SU-DHL-6 (cell line): ENCODE results near the gene OR52E6.

ENCODE experiments used
- H2AFZ ChIP-seq: fragments of 200-600 bp; sonication (generic); 2 replicates; pipeline ENCODE4 v1.6.1; 2014; ENCODE audit warnings: low read depth, mild to moderate bottlenecking, moderate library complexity, mixed read lengths, antibody characterized with exemption, low read length; ENCODE audit not compliant: severe bottlenecking
- H3F3A ChIP-seq: fragments of 200-600 bp; shearing (Covaris generic); 2 replicates; pipeline ENCODE4 v1.6.0; 2016; ENCODE audit warnings: antibody characterized with exemption, mild to moderate bottlenecking; ENCODE audit not compliant: insufficient read depth
- H3K27ac ChIP-seq: fragments of 200-600 bp; sonication (generic); 2 replicates; pipeline ENCODE4 v1.5.1; 2016; ENCODE audit warnings: low read depth, mild to moderate bottlenecking, low read length, moderate library complexity, mixed read lengths
- H3K27me3 ChIP-seq: fragments of 200-600 bp; sonication (generic), shearing (Covaris generic); 2 replicates; pipeline ENCODE4 v1.6.0; 2014; ENCODE audit warnings: mild to moderate bottlenecking, low read length
- H3K36me3 ChIP-seq: fragments of 200-600 bp; sonication (generic); 2 replicates; pipeline ENCODE4 v1.6.1; 2014; ENCODE audit warnings: mild to moderate bottlenecking, low read length, mixed read lengths
- H3K4me2 ChIP-seq: fragments of 300-600, 200-600 bp; shearing (Covaris generic), sonication (generic); 2 replicates; pipeline ENCODE4 v1.6.0; 2014; ENCODE audit warnings: low read length, low read depth, mild to moderate bottlenecking; ENCODE audit not compliant: poor library complexity, severe bottlenecking
- H3K4me3 ChIP-seq: fragments of 200-600 bp; sonication (generic); 2 replicates; pipeline ENCODE4 v1.5.1; 2014; ENCODE audit warnings: antibody characterized with exemption, low read length, mild to moderate bottlenecking, mixed read lengths; ENCODE audit not compliant: insufficient read depth, poor library complexity, severe bottlenecking
- H3K79me2 ChIP-seq: fragments of 200-600 bp; sonication (generic); 2 replicates; pipeline ENCODE4 v1.6.1; 2014; ENCODE audit warnings: mild to moderate bottlenecking, low read length, moderate library complexity; ENCODE audit not compliant: insufficient read depth
- H3K9ac ChIP-seq: fragments of 200-600 bp; sonication (generic); 2 replicates; pipeline ENCODE4 v1.7.0; 2014; ENCODE audit warnings: mild to moderate bottlenecking, low read length
- H3K9me2 ChIP-seq: fragments of 200-600 bp; sonication (generic); replicated peaks from 2 replicates; pipeline ENCODE4 v1.6.1; 2014; ENCODE audit warnings: low read length; ENCODE audit not compliant: insufficient read depth
- H3K9me3 ChIP-seq: fragments of 200-600 bp; sonication (generic); 2 replicates; pipeline ENCODE4 v1.6.1; 2014; ENCODE audit warnings: low read length, mixed read lengths; ENCODE audit not compliant: insufficient read depth
- H4K20me1 ChIP-seq: fragments of 200-600 bp; sonication (generic); 2 replicates; pipeline ENCODE4 v1.6.1; 2014; ENCODE audit warnings: low read depth, mild to moderate bottlenecking, antibody characterized with exemption, low read length, moderate library complexity, mixed read lengths
- CTCF ChIP-seq: fragments of 200-600 bp; sonication (generic); IDR thresholded peaks from one replicate; pipeline ENCODE4 v1.5.1; 2017; ENCODE audit warnings: antibody characterized with exemption, mild to moderate bottlenecking, low read length, moderate library complexity; ENCODE audit not compliant: insufficient read depth, poor library complexity, severe bottlenecking
- EZH2phosphoT487 ChIP-seq: fragments of 200-600 bp; sonication (generic), shearing (Covaris generic); conservative IDR thresholded peaks from 2 replicates; pipeline ENCODE4 v1.6.1; 2018; ENCODE audit warnings: mild to moderate bottlenecking, antibody characterized with exemption, low read length, moderate library complexity, mixed read lengths

Gene OR52E6

GRCh38 chr11:5887172-5887571 is 45.5 kb upstream of the OR52E6 start:
- H3K36me3 ChIP-seq = no peaks in the 10 kb centered on the region
- H3K9me3 ChIP-seq = no peaks in the 10 kb centered on the region
- H3K4me3 ChIP-seq = no peak overlapping the region
- no peak overlapping the region for H3K27ac ChIP-seq
- no peak overlapping the region for H3K4me2 ChIP-seq
- peaks cover 3% of the 10 kb centered on the region; the same call in 1 of the 2 replicates for H4K20me1 ChIP-seq
- no peaks in the 10 kb centered on the region for H3K27me3 ChIP-seq
- TF ChIP-seq EZH2phosphoT487 (no peak), CTCF (no peak)
- H3K9ac ChIP-seq = no peak overlapping the region
- H3K9me2 ChIP-seq = no peaks in the 10 kb centered on the region
- H3F3A ChIP-seq = no peaks in the 10 kb centered on the region
- no peaks in the 10 kb centered on the region for H3K79me2 ChIP-seq
- no peak overlapping the region for H2AFZ ChIP-seq

GRCh38 chr11:5881756-5882155 is 40.1 kb upstream of the OR52E6 start:
- no peaks in the 10 kb centered on the region for H3F3A ChIP-seq
- H4K20me1 ChIP-seq = no peaks in the 10 kb centered on the region
- H2AFZ ChIP-seq = no peak overlapping the region
- H3K36me3 ChIP-seq = no peaks in the 10 kb centered on the region
- TF ChIP-seq EZH2phosphoT487 (no peak), CTCF (no peak)
- H3K9me3 ChIP-seq = no peaks in the 10 kb centered on the region
- H3K9me2 ChIP-seq = no peaks in the 10 kb centered on the region
- H3K9ac ChIP-seq = no peak overlapping the region
- H3K27me3 ChIP-seq = no peaks in the 10 kb centered on the region
- no peak overlapping the region for H3K27ac ChIP-seq
- H3K4me2 ChIP-seq = no peak overlapping the region
- H3K4me3 ChIP-seq = no peak overlapping the region
- no peaks in the 10 kb centered on the region for H3K79me2 ChIP-seq

- Histone ChIP-seq H3F3A (no peaks in the 10 kb centered on the region), H3K9ac (no peak within 1 kb of the TSS), H3K9me3 (no peaks in the 10 kb centered on the region), H2AFZ (no peak within 1 kb of the TSS), H3K36me3 (no peaks in the 10 kb centered on the region), H3K27me3 (no peaks in the 10 kb centered on the region), H3K9me2 (no peaks in the 10 kb centered on the region), H3K27ac (no peak within 1 kb of the TSS), H3K4me2 (no peak within 1 kb of the TSS), H3K4me3 (no peak within 1 kb of the TSS), H3K79me2 (no peaks in the 10 kb centered on the region), H4K20me1 (no peaks in the 10 kb centered on the region)
- TF ChIP-seq EZH2phosphoT487 = no peak
- no peak for TF ChIP-seq CTCF
Observed at GRCh38 chr11:5880329-5880728, 38.6 kb upstream of the OR52E6 start, which contains the start of gene OR52E4. OR52E4 (plus strand) TSS chr11:5880629; CDS start chr11:5884293, 3,664 bp downstream.

GRCh38 chr11:5878564-5878963 is 36.9 kb upstream of the OR52E6 start:
- Histone ChIP-seq H3K4me3 (no peak overlapping the region), H3F3A (no peaks in the 10 kb centered on the region), H4K20me1 (no peaks in the 10 kb centered on the region), H3K4me2 (no peak overlapping the region), H2AFZ (no peak overlapping the region), H3K9me3 (no peaks in the 10 kb centered on the region), H3K79me2 (no peaks in the 10 kb centered on the region), H3K36me3 (no peaks in the 10 kb centered on the region), H3K27me3 (no peaks in the 10 kb centered on the region), H3K9me2 (no peaks in the 10 kb centered on the region), H3K9ac (no peak overlapping the region), H3K27ac (no peak overlapping the region)
- TF ChIP-seq EZH2phosphoT487 (no peak), CTCF (no peak)
